ENCODE data around the gene MTREX. TPM values are rescaled to one million over a fixed set of nuclear protein-coding genes. Genes with fewer than 3 reads are reported as not detected.
"Not testable (repeated sequence)": the region's sequence is repeated elsewhere in the genome, so short reads cannot be mapped to it uniquely, and the experiment has no call there.

The MTREX gene
- total RNA-seq, result 135 and 141 TPM in 2 replicates

DNA sequence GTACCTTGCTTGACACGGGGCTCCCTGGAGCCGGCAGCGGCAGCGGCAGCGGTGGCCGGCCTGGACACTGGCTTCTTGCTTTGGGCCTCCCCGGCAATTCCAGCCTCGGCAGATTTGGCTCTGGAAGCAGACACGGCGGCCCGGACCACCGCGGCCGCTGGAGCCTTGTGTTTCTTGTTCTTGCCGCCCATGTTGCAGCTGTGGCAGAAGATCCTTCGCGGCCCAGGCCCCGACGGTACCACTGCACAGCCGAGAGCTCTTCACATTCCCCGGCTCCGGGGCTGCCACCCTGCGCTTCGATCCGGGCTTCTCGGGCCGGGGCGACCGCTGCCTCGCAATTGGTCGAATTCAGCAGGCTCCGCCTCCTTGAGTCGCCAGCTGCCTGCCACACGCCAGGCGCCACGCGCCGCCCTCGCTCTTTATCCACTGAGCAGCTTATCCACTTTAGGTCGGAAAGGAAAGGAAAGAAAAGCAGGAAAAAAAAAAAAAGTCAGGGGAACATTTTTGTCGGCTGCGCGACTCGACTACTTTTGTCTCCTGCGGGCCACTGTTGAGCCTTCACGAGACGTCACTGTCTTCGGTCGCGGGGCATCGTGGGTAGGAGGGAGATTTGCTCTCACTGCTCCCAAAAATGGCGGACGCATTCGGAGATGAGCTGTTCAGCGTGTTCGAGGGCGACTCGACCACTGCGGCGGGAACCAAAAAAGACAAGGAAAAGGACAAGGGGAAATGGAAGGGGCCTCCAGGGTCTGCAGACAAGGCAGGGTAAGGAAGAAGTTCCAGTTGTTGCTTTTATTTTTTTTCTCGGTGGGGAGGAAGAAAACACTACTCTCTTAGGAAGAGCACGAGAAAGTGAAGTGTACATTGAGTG lies at the start of gene MTREX, which contains the start of gene DHX29:
Gene MTREX, plus strand, starts transcription at position 607 of the 871 bp plus-strand sequence. Its CDS starts 25 bp downstream, at position 632.
Gene DHX29, minus strand, starts transcription at position 312 of the 871 bp plus-strand sequence. Its CDS starts 121 bp downstream, at position 191.
- peak; percentile 96 for DNase-seq

GRCh38 chr5:55258339-55258738 lies 49.5 kb upstream of the MTREX start:
- no peak for DNase-seq

DNA sequence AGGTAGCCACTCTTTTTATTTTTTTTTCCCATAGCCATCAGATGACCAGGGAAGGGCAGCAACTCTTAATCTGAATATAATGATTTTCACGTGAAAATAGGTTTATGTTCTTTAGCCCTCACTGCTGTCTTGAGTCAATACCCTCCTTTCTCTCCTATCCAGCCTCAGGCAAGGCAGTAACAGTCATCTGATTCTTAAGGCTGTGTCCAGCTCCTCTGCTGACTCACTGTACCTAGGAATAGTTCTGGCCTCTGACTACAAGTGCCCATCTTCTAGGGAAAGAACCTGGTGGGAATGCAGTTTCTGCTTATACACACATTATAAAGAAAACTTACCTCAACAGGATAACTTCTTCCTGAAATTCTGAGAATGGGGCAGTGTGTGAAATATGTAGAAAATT lies 31.0 kb upstream of the MTREX start:
- DNase-seq, result no peak

- no peak for DNase-seq
Measured at GRCh38 chr5:55278778-55279177, 29.0 kb upstream of the MTREX start.

- no peak for DNase-seq
Measured at GRCh38 chr5:55286411-55286933, 21.3 kb upstream of the MTREX start.

- no peak for DNase-seq
Measured at GRCh38 chr5:55289808-55290207, 18.0 kb upstream of the MTREX start.

- DNase-seq, result no peak
Measured at GRCh38 chr5:55290991-55291390, 16.8 kb upstream of the MTREX start.

GRCh38 chr5:55294935-55295334 lies 12.9 kb upstream of the MTREX start:
- no peak for DNase-seq

DNA sequence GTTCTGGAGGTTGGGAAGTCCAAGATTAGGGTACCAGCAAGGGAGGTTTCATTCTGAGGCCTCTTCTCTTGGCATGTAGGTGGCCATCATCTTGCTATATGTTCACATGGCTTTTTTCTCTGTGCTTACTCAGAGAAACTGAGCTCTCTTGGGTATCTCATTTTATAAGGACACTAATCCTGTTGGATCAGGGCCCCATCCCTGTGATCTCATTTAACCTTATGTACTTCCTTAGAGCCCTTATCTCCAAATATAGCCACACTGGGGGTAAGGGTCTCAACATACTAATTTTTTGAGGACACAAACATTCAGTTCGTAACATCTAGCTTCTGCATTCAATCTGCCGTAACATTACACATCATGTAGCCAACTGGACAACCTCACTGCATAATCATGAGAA lies 6.9 kb upstream of the MTREX start:
- no peak for DNase-seq

- peak; percentile 89 for DNase-seq
Measured at GRCh38 chr5:55303238-55303690, 4.5 kb upstream of the MTREX start.

DNA sequence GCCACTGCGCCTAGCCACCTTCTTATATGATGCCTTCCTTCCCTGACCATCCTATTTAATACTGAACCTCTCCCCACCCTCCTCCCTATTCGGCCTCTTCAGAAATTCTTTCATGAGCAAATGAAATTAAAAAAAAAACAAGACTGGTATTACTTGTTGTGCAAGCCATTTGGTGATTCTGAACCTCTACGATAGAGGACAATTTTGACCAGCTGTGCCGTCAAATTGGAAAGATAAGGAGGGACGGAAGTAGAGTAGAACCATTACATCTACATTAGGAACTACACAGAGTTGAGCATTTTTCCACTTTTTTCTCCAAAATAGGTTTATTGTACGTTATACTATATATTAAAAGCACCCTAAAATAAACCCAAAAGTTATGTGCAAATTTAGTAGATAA lies 3.2 kb upstream of the MTREX start:
- no peak for DNase-seq

GRCh38 chr5:55305345-55305744 lies 2.4 kb upstream of the MTREX start:
- no peak for DNase-seq

GRCh38 chr5:55306641-55307382 lies 977 bp upstream of the MTREX start:
- DNase-seq, result peak; percentile 41

DNA sequence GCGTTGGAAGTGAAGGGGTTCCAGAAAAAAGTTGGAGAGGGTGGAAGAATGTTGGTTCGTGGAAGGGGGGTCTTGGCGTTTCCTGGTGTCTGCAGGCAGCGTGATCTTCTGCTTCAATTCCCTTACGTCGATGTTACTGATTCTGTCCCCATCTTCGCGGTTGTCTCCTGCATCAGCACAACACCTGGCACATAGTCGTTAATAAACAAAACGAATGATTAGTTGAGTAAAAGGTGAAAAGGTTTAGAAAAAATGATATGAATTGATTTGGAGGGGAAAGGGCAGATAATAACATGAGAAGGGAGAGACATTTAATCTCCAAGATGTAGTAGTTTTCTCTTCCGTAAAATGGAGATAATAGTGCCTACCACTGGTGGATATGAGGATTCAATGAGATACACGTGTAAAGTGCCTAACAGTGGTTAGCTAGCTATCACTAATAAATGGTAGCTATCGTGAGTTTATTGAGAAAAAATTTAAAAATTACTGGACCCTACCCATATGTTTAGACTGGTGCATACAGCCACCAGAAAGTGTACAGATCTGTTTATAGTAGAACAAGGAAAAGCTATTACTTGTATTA lies 556 bp downstream of the MTREX start:
- peak; percentile 52 for DNase-seq

DNA sequence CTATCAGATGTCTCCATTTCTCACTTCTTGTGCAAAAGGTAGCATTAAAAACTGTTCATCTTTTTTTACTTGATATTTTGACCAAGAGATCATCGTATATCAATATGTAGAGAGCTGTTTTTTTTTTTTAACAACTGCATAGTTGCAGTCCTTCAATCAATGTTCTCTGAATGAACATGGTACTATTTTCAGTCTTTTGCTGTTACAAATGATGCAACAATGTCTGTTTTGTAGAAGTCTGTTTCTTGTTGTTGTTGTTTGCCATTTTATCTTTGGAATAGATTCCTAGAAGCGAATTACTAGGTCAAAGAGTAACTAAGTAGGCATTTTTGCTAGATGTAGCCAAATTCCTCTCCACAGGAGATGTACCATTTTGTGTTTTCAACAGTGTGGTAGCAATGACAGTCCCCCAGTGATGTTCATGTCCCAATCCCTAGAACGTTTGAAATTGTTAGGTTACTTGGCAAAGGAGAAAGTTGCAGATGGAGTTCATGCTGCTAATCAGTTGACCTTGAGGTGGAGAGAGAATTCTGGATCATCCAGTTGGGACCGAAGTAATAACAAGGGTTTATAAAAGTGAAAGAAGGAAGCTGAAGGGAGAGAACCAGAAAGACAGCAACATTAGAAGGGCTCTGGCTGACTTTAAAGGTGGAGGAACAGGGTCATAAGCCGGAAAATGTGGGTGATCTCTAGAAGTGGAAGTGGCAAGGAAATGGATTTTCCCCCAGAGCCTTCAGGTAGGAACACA lies 6.3 kb downstream of the MTREX start:
- DNase-seq, result no peak

DNA sequence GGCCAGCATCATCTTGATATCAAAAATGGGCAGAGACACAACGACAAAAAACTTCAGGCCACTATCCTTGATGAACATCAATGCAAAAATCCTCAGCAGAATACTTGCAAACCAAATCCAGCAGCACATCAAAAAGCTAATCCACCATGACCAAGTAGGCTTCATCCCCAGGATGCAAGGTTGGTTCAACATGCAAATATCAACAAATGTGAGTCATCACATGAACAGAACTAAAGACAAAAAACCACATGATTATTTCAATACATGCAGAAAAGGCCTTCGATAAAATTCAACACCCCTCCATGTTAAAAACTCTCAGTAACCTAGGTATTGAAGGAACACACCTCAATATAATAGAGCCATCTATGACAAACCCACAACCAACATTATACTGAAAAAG lies 8.5 kb downstream of the MTREX start:
- no peak for DNase-seq

DNA sequence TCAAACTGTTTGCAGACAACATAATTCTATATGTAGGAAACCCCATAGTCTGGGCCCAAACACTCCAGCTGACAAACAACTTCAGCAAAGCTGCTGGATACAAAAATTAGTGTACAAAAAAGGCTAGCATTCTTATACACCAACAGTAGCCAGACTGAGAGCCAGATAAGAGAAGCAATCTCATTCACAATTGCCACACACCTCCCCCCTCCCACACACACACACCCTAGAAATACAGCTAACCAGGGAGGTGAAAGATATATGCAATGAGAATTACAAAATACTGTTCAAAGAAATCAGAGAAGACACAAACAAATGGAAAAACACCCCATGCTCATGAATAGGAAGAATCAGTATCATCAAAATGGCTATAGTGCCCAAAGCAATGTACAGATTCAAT lies 9.0 kb downstream of the MTREX start:
- DNase-seq, result no peak

DNA sequence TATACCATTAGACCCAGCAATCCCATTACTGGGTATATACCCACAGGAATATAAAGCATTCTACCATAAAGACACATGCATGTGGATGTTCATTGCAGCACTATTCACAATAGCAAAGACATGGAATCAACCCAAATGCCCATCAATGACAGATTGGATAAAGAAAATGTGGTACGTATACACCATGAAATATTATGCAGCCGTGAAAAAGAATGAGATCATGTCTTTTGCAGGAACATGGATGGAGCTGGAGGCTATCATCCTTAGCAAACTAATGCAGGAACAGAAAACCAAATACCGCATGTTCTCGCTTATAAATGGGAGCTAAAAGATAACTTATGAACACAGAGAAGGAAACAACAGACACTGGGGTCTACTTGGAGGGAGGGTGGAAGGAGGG lies 10.4 kb downstream of the MTREX start:
- not testable (repeated sequence) for DNase-seq

DNA sequence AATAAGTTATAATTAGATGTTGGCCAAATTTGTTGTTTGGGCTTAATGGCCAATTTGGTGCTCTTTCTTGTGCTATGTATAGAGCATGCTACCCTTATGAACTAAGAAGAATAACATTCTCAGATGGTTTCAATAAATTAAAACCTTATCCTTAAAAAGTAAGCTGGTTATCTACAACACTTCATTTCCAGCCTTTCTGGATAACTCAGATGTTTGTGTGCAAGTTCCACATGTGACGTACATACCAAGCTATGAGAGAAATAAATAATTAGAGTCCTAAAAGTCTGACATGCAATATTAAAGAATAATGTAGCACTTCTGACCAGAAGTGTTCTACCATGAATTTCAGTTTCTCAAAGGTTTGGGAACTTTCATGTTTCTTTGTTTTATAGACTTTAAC lies 11.7 kb downstream of the MTREX start:
- DNase-seq, result no peak

GRCh38 chr5:55320571-55320970 lies 12.8 kb downstream of the MTREX start:
- DNase-seq, result no peak

GRCh38 chr5:55324006-55324405 lies 16.2 kb downstream of the MTREX start:
- no peak for DNase-seq

- peak; percentile 72 for DNase-seq
Measured at GRCh38 chr5:55324815-55325418, 17.1 kb downstream of the MTREX start.

Data from dermis blood vessel endothelial cell (primary cell).